Limb (tissue), 2 donors: ENCODE results near the gene EDIL3.
"Not testable (repeated sequence)": the region's sequence is repeated elsewhere in the genome, so short reads cannot be mapped to it uniquely, and the experiment has no call there.

ENCODE experiments used
- DNase-seq, 2 donors: peaks; one replicate each; pipeline ENCODE4 v3.0.0-alpha.2; 2016; ENCODE audit errors: extremely low spot score in 2 of 2

Gene EDIL3

GRCh38 chr5:84197538-84197937 is 187.1 kb downstream of the EDIL3 start:
- DNase-seq, result no peak

DNA sequence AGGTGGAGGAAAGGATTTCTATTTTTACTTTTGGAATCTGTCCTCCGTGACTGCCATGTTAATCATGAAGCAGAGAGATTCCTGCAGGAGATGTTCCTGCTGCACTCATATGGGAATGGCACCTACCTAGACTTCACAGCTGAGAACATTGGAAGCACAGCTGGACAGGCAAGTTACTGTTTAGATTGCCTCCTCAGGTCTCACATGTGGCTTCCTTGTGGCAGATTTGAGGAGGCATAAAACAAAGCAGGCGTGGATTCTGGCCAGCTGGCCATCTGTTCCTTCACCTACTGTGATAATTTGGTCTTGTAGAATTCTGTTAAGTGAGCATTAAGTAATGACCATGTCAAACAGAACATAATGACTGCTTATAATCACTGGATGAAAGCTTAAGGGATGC is 193.4 kb downstream of the EDIL3 start:
- DNase-seq, result no peak

DNA sequence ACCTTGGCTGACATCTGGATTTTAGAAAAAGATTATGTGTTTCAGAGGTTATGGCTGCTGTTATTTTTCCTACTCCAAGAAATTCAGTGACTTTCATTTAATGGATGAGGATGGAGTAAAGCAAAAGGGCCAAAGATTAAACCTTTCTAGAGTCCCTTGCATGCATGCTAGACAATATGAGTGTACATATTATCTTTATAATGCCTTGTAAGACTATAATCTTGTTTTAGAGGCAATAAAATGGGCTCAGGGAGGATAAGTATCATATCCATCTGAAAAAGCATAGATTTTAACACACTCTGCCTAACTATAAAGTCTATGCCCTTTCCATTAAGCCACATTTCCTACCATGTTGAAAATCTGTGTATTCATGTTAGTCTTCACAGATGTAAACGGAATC is 199.8 kb downstream of the EDIL3 start:
- DNase-seq, result no peak

GRCh38 chr5:84181093-84181492 is 203.6 kb downstream of the EDIL3 start:
- DNase-seq, result peak in 1 of 2 donors; percentile 24

- DNase-seq, result no peak
Measured at GRCh38 chr5:84168841-84169240, 215.8 kb downstream of the EDIL3 start.

DNA sequence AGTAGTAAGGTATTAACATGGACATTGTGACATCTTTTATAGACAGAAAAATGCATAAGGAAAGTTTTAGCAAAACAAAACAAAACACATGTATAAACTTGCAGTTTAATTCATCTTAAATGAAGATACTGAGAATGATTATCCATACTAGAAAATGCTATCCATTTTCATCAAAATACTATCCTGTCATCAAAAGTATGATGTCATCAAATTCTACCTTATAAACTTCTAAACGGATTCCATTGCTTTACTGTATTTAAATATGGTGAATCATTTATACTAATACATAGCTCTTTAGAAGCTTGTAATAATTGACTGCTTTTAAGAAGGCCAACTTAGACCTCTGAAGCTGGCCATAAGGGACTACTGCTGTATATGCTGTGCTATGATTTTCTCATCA is 221.0 kb downstream of the EDIL3 start:
- no peak for DNase-seq

DNA sequence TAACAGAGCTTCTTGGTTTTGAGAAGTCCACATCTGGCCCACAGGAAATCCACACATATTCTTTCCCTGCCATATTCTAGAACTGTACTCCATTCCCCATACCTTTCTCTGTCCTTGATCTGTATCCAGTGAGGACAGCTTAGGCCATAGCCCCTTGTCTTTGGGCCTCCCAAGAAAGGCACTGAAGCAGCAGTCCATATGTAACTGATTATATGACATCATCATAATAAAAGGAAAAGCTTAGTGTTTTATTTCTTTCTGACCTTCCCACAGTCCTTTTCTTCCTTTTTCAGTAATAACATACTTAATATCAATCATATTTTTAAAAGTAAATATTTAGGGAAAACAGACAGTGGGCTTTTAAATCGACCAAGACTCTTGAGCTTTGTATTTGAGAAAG is 222.0 kb downstream of the EDIL3 start:
- no peak for DNase-seq

DNA sequence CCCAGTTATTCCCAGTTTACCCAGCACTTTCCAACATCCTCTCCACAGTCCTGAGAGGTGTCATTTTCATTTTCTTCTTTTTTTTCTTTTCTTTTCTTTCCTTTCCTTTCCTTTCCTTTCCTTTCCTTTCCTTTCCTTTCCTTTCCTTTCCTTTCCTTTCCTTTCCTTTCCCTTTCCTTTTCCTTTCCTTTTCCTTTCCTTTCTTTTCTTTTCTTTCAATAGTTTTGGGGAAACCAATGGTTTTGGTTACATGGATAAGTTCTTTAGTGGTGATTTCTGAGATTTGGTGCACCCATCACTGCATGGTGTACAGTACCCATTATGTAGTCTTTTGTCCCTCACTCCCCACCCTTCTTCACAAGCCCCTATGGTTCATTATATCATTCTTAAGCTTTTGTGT is 224.0 kb downstream of the EDIL3 start:
- not testable (repeated sequence) for DNase-seq

- DNase-seq, result no peak
Measured at GRCh38 chr5:84149094-84149493, 235.6 kb downstream of the EDIL3 start.

GRCh38 chr5:84148651-84149050 is 236.0 kb downstream of the EDIL3 start:
- DNase-seq, result no peak

- DNase-seq, result no peak
Measured at GRCh38 chr5:84137541-84137940, 247.1 kb downstream of the EDIL3 start.

DNA sequence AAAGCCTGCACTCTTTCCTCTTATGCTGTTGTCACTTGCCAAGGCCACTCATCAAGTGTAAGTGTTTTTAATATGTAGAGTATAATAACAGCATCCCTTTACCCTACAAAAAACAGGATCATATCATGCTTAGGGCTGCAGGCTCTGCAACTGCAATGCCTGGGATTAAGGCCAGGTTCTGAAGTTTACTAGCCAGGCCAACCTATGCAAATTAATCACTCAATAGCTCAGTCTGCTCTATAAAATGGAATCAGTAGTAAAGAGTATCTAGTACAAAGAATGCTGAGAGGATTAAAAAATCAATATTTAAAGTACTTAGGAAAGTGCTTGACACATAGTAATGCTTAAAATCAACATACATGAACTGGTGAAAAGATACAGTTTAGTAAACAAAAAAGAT is 253.3 kb downstream of the EDIL3 start:
- no peak for DNase-seq

GRCh38 chr5:84130006-84130580 is 254.6 kb downstream of the EDIL3 start:
- no peak for DNase-seq

DNA sequence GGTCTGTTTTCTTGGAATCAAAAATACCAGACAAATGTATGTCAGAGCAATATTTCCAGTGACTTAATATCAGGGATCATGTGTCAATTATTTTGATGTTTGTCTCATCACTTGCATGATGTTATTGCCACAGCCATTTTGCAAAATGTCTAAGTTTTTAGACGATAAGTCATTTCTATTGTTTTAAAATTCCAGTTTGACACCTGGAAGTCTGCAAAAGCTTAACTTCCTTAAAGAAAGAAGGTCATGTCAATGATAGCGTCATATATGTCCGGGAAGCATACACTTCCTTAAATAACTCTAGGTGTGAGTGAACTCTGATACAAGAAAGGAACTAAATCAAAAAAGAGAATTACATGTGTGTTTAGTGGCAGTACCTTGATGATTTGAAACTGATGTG is 259.5 kb downstream of the EDIL3 start:
- DNase-seq, result no peak

DNA sequence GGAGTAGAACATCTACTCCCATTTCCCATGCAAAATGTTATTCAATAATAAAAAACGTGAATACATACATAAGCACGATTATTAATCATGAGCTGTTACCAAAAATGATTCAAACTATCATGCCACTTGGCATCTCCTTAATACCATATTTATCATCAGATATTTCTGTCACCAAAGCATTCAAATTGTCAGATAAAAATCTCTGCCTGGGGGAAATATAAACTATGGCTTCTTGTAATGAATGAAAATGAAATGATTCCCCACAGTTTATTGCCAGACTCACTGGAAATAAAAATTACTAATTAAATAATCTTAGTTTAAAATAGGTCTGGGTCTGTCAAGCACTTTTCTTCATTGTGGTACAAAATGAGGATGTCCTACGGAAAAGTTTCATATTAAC is 265.4 kb downstream of the EDIL3 start:
- no peak for DNase-seq

DNA sequence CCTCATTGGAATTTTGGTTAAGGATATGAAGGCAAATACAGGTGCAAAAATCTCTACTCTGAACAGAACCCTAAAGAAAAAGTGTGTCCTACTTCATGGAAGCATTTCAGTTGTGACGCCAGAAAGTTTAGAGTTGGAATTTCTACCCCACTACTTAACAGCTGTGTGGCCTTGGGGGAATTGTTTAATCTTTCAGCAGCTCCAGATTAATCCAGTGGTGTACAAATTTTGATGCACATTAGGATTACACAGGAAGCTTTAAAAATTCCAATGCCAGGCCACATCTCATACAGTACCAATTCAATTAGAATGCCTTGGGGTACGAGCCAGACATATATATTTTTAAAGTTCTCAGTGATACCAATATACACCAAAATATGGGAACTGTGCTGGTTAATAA is 266.1 kb downstream of the EDIL3 start:
- DNase-seq, result no peak

GRCh38 chr5:84115727-84116126 is 269.0 kb downstream of the EDIL3 start:
- DNase-seq, result no peak

DNA sequence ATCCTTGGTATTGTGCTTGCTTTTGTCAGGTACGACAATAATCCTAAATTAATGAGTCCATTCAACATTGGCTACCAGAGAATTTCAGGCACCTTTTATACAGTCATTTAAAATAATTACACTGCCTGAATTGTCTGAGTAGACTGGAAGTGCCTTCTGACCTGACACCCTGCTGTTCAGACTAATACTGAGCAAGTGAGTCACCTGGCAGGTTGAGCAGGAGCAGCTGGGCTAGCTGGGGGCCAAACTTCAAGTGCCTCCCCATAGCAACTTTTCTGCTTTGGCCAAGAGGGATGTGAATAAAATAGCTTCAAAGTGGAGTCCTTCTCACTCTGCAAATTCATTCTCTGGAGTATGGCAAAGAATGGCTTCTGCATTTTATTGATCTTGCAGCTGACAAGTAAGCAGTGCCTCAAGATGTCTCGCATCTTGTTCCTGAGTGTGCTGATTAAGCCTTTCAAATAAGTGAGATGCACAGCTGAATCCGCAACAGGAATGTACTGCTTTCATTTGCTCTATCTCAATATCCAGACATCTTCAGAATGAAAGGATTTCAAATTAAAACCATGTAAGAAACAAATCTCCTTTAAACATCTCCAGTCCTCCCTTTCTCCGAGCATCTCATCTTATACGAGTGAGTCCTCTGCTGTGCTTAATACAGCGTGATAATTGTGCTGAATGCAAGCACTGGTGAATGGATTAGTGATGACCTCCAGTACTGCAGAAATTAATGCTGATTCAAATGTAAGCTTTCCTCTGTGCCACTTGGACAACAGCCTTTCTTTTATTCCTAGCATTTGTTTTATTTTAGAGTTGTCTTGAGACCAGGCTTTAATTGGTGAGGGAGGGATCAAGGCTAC is 271.2 kb downstream of the EDIL3 start:
- no peak for DNase-seq

DNA sequence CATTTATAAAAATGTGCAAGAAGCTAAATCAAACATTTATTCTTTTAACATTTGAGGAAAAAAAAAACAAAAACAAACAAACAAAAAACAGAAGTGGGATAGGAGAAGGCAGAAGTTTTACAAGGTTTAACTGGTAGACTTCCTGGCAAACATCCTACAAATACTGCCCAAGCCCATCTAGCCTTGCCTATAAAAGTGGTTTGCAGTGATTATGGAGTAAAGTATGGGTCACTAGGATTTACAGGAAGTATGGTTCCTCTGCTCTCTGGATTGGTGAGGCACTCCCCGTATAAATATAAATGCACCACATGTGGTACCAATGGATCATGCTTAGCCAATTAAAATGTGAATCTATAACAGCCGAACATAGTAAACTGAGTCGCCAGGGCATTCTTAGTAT is 291.9 kb downstream of the EDIL3 start:
- no peak for DNase-seq

GRCh38 chr5:84091127-84091799 is 293.4 kb downstream of the EDIL3 start:
- no peak for DNase-seq

DNA sequence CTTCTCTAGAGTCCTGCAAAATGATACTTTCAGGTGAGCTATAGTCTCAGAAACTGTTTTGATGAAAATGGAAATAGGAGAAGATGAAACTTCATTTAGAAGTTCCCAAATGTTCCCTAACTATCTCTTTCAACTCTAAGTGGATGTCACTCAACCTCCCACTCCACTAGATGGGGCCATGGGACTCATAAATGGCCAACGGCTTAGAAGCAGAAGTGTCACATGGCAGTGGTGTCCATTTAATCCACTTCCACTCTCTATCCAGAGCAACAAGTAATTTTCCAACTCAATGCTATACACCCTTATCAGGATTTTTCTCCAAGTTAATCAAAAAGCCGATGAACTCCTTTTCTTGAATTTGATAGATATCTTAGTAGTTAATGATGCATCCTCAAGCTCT is 295.7 kb downstream of the EDIL3 start:
- no peak for DNase-seq

DNA sequence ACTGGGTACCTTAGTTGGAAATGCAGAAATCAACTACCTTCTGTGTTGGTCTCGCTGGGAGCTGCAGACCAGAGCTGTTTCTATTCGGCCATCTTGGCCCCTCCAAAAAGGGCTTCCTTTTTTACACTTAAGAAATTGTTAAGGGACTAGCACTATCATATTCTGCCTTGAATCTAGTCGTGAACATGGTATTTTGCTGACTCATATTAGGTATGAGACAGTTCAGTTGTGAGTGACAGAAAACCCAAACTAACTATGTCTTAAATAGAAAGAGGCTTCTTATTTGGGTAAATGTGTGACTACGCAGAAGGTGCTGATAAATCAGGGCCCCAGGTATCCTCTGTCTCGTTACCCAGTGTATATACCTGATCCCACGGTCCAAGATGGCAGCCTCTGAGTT is 298.2 kb downstream of the EDIL3 start:
- DNase-seq, result no peak
